OCI-LY7 (cell line): ENCODE measurements around the gene DPYSL5. TPM values are rescaled to one million over a fixed set of nuclear protein-coding genes. Genes with fewer than 3 reads are reported as not detected.
"Not testable (repeated sequence)": the region's sequence is repeated elsewhere in the genome, so short reads cannot be mapped to it uniquely, and the experiment has no call there.

ENCODE experiments used
- BruUV-seq: library from RNA; stranded (reverse); fragments of 400-500 nt; replicated peaks from 2 replicates; lab custom pipeline; 2021; lab: Mats Ljungman, UMichigan
- CTCF ChIA-PET: fragments of 300-600 bp; sonication (Branson Sonifier 250); formaldehyde crosslinking; loops from one replicate; lab custom pipeline; 2022; ENCODE audit warnings: antibody characterized with exemption; ENCODE audit not compliant: unreplicated experiment; lab: Charles Lee
- POLR2A ChIA-PET: fragments of 300-600 bp; sonication (Branson Sonifier 250); formaldehyde crosslinking; loops from one replicate; lab custom pipeline; 2022; ENCODE audit warnings: antibody characterized with exemption; lab: Charles Lee
- DNase-seq: peaks from one replicate; pipeline ENCODE4 v3.0.0-alpha.2; 2015; ENCODE audit warnings: low spot score
- H2AFZ ChIP-seq: fragments of 200-600 bp; sonication (generic), shearing (Covaris generic); 2 replicates; pipeline ENCODE4 v1.6.1; 2014; ENCODE audit warnings: mild to moderate bottlenecking, antibody characterized with exemption, low read length, moderate library complexity
- H3K27ac ChIP-seq: fragments of 200-600 bp; sonication (generic); 2 replicates; pipeline ENCODE4 v1.5.1; 2014; ENCODE audit warnings: mixed run types, low read depth, mild to moderate bottlenecking, moderate library complexity, low read length, inconsistent platforms; ENCODE audit not compliant: poor library complexity, severe bottlenecking
- H3K36me3 ChIP-seq: fragments of 200-600 bp; sonication (generic); 2 replicates; pipeline ENCODE4 v1.6.1; 2014; ENCODE audit warnings: mild to moderate bottlenecking, antibody characterized with exemption, low read length, moderate library complexity, mixed read lengths; ENCODE audit not compliant: insufficient read depth
- H3K4me1 ChIP-seq: fragments of 200-600 bp; sonication (generic); 2 replicates; pipeline ENCODE4 v1.5.1; 2014; ENCODE audit warnings: mild to moderate bottlenecking, low read length; ENCODE audit not compliant: insufficient read depth, poor library complexity, severe bottlenecking
- H3K4me2 ChIP-seq: fragments of 200-600 bp; sonication (generic); 2 replicates; pipeline ENCODE4 v1.6.1; 2014; ENCODE audit warnings: mild to moderate bottlenecking, low read length
- H3K4me3 ChIP-seq: fragments of 200-600 bp; sonication (generic); 2 replicates; pipeline ENCODE4 v1.5.1; 2014; ENCODE audit warnings: mild to moderate bottlenecking, low read depth, low read length; ENCODE audit not compliant: poor library complexity, severe bottlenecking
- H3K79me2 ChIP-seq: fragments of 200-600 bp; sonication (generic); 2 replicates; pipeline ENCODE4 v1.6.1; 2016; ENCODE audit warnings: low read depth, mild to moderate bottlenecking, low read length, moderate library complexity, mixed read lengths; ENCODE audit not compliant: insufficient read depth
- H3K9me2 ChIP-seq: fragments of 200-600 bp; sonication (generic); 2 replicates; pipeline ENCODE4 v1.6.1; 2016; ENCODE audit warnings: mild to moderate bottlenecking, low read length, mixed read lengths; ENCODE audit not compliant: insufficient read depth
- H3K9me3 ChIP-seq: fragments of 200-600 bp; sonication (generic); 2 replicates; pipeline ENCODE4 v1.6.1; 2014; ENCODE audit warnings: mild to moderate bottlenecking, mixed run types, low read length, mixed read lengths
- H4K20me1 ChIP-seq: fragments of 200-600 bp; sonication (generic); 2 replicates; pipeline ENCODE4 v1.6.1; 2014; ENCODE audit warnings: mild to moderate bottlenecking, antibody characterized with exemption, low read length, moderate library complexity, mixed read lengths; ENCODE audit not compliant: insufficient read depth
- EZH2phosphoT487 ChIP-seq: fragments of 200-600 bp; sonication (generic); IDR thresholded peaks from 2 replicates; pipeline ENCODE4 v1.6.1; 2018; ENCODE audit warnings: low read depth, borderline replicate concordance, mild to moderate bottlenecking, mixed run types, antibody characterized with exemption, low read length, moderate library complexity, mixed read lengths
- intact Hi-C: fragments of 100-400 bp; cut with micrococcal nuclease; formaldehyde crosslinking; loops from one replicate; pipeline ENCODE4 v1.10.0; 2022; ENCODE audit not compliant: unreplicated experiment
- total RNA-seq, 2 experiments: library from RNA; depleted of rRNA in 1 of 2; stranded (reverse); fragments of >200 nt in 1 of 2; shearing (Covaris generic) in 1 of 2; gene quantifications; 2 replicates each; pipeline ENCODE4 v1.2.3, GENCODE V29; 2014 to 2022
- TF ChIP-seq, protein P1 (sequence below): fragments of 200-600 bp; sonication (generic); conservative IDR thresholded peaks from 2 replicates; pipeline ENCODE4 v1.5.1; 2014; ENCODE audit warnings: mild to moderate bottlenecking, antibody characterized with exemption, low read length, moderate library complexity, mixed read lengths

DPYSL5 gene
- total RNA-seq, 2 experiments from 2014 or later = not detected

DNA sequence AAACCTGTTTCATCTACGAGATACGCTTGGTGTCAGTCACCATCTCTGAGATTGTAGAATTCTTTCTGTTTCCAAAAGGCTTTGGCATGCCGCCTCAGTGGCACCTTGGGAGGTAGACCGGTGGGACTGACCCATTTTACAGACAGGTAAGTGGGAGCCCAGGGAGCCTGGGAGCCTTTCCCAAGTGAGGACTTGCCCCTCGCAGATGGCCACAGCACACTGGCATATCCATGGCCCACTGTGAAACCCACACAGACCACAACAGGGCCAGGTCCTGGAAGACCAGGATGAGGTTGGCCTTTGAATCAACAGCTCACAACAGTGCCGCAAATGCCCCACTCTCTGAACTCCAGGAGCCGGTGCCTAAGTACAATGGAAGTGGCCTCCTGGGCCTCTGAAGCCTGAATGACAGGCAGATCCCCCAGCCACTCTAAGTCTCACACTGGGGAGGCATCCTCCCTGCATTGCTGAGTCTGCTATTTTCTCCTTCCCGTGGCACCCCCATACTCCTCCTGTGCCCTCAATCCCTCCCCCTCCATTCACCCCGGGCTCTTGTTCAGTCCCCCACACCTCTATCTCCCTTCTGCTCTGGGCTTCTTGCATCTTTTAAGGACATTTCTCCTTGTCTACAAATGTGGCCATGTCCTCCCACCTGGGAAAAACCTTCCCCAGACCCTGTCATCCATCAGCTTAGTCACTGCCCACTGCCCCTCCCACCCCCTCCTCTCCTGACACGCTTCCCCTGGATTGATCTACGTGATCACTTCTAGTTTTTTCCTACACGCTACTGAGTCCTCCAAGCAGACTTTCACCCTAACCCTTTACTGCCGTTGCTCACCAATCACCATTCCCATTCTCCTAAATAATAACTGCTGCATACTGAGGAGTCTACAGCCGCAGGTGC is 35.9 kb upstream of the DPYSL5 start:
- H3K9me2 ChIP-seq = no peaks in the 10 kb centered on the region
- DNase-seq = no peak
- H4K20me1 ChIP-seq = no peaks in the 10 kb centered on the region
- BruUV-seq = no TSS peak
- H3K4me2 ChIP-seq = no peak overlapping the region
- H2AFZ ChIP-seq = no peak overlapping the region
- no peaks in the 10 kb centered on the region for H3K79me2 ChIP-seq
- H3K27ac ChIP-seq = no peak overlapping the region
- POLR2A ChIA-PET = no interaction called here
- no peaks in the 10 kb centered on the region for H3K36me3 ChIP-seq
- CTCF ChIA-PET = no interaction called here
- no peak overlapping the region for H3K4me3 ChIP-seq
- TF ChIP-seq, protein P1, sequence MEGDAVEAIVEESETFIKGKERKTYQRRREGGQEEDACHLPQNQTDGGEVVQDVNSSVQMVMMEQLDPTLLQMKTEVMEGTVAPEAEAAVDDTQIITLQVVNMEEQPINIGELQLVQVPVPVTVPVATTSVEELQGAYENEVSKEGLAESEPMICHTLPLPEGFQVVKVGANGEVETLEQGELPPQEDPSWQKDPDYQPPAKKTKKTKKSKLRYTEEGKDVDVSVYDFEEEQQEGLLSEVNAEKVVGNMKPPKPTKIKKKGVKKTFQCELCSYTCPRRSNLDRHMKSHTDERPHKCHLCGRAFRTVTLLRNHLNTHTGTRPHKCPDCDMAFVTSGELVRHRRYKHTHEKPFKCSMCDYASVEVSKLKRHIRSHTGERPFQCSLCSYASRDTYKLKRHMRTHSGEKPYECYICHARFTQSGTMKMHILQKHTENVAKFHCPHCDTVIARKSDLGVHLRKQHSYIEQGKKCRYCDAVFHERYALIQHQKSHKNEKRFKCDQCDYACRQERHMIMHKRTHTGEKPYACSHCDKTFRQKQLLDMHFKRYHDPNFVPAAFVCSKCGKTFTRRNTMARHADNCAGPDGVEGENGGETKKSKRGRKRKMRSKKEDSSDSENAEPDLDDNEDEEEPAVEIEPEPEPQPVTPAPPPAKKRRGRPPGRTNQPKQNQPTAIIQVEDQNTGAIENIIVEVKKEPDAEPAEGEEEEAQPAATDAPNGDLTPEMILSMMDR = no peak
- TF ChIP-seq EZH2phosphoT487 = no peak
- no peaks in the 10 kb centered on the region for H3K4me1 ChIP-seq
- intact Hi-C loops = no loop called here
- no peaks in the 10 kb centered on the region for H3K9me3 ChIP-seq

GRCh38 chr2:26812731-26813130 is 35.2 kb upstream of the DPYSL5 start:
- ChIA-PET POLR2A (no interaction called here), CTCF (no interaction called here)
- no peak overlapping the region for H3K4me3 ChIP-seq
- H3K36me3 ChIP-seq = no peaks in the 10 kb centered on the region
- no peaks in the 10 kb centered on the region for H4K20me1 ChIP-seq
- H3K79me2 ChIP-seq = no peaks in the 10 kb centered on the region
- intact Hi-C loops = no loop called here
- H3K9me3 ChIP-seq = no peaks in the 10 kb centered on the region
- TF ChIP-seq, protein P1 = no peak
- TF ChIP-seq EZH2phosphoT487 = no peak
- no peaks in the 10 kb centered on the region for H3K4me1 ChIP-seq
- no peak overlapping the region for H3K4me2 ChIP-seq
- H2AFZ ChIP-seq = no peak overlapping the region
- H3K27ac ChIP-seq = no peak overlapping the region
- no peak for DNase-seq
- no peaks in the 10 kb centered on the region for H3K9me2 ChIP-seq
- BruUV-seq = no TSS peak

GRCh38 chr2:26814072-26814765 is 33.7 kb upstream of the DPYSL5 start:
- CTCF ChIA-PET, H3K4me3 ChIP-seq, H3K27ac ChIP-seq, H2AFZ ChIP-seq, H3K4me1 ChIP-seq, H3K79me2 ChIP-seq, H3K9me3 ChIP-seq, intact Hi-C loops, BruUV-seq, H4K20me1 ChIP-seq, H3K36me3 ChIP-seq, DNase-seq, H3K9me2 ChIP-seq, H3K4me2 ChIP-seq, POLR2A ChIA-PET: not testable (repeated sequence)
